HepG2 (cell line): ENCODE results near the gene DHTKD1. TPM values are rescaled to one million over a fixed set of nuclear protein-coding genes. Genes with fewer than 3 reads are reported as not detected.

Source experiments
- CCAR2 ChIP-seq: fragments of 200-400 bp; formaldehyde crosslinking; optimal IDR thresholded peaks from 2 replicates; pipeline ENCODE3; 2018; ENCODE audit warnings: low read depth, mild to moderate bottlenecking, low read length, moderate library complexity
- CHD4 ChIP-seq: fragments of 200-600 bp; sonication (generic); IDR thresholded peaks from 2 replicates; pipeline ENCODE4 v1.7.0; 2017; ENCODE audit warnings: mild to moderate bottlenecking, low read length, borderline replicate concordance
- EHMT2 ChIP-seq: fragments of 200-600 bp; sonication (generic); IDR thresholded peaks from 2 replicates; pipeline ENCODE4 v1.7.0; 2017; ENCODE audit warnings: antibody characterized with exemption, low read depth, low read length, borderline replicate concordance
- ELF4 ChIP-seq: sonication (generic); formaldehyde crosslinking; IDR thresholded peaks from 2 replicates; pipeline ENCODE4 v1.5.0; 2020; ENCODE audit warnings: missing genetic modification reagents, mild to moderate bottlenecking, moderate library complexity, borderline replicate concordance
- GATAD2A ChIP-seq: IDR thresholded peaks from 2 replicates; pipeline ENCODE4 v1.6.1; 2016
- JDP2 ChIP-seq: sonication (generic); formaldehyde crosslinking; IDR thresholded peaks from 2 replicates; pipeline ENCODE4 v1.8.1; 2022; ENCODE audit warnings: missing genetic modification reagents, borderline replicate concordance
- KMT2A ChIP-seq: sonication (generic); formaldehyde crosslinking; IDR thresholded peaks from 2 replicates; pipeline ENCODE4 v1.4.0; 2020; ENCODE audit warnings: missing genetic modification reagents
- PHF20 ChIP-seq: sonication (generic); formaldehyde crosslinking; IDR thresholded peaks from 2 replicates; pipeline ENCODE4 v1.5.0; 2020; ENCODE audit warnings: mild to moderate bottlenecking, missing genetic modification reagents
- RFX3 ChIP-seq: IDR thresholded peaks from 2 replicates; pipeline ENCODE4 v1.6.1; 2016; ENCODE audit warnings: missing biosample characterization, missing genetic modification reagents
- RORA ChIP-seq: sonication (generic); formaldehyde crosslinking; IDR thresholded peaks from 2 replicates; pipeline ENCODE4 v1.5.0; 2020; ENCODE audit warnings: mild to moderate bottlenecking, missing genetic modification reagents, moderate library complexity
- SNAPC2 ChIP-seq: sonication (generic); formaldehyde crosslinking; IDR thresholded peaks from 2 replicates; pipeline ENCODE4 v1.8.1; 2022; ENCODE audit warnings: mild to moderate bottlenecking, missing genetic modification reagents
- ZBTB34 ChIP-seq: sonication (generic); formaldehyde crosslinking; IDR thresholded peaks from 2 replicates; pipeline ENCODE4 v1.8.0; 2022; ENCODE audit warnings: mild to moderate bottlenecking, missing genetic modification reagents
- ZFP90 ChIP-seq: sonication (generic); formaldehyde crosslinking; IDR thresholded peaks from 2 replicates; pipeline ENCODE4 v1.8.0; 2022; ENCODE audit warnings: missing genetic modification reagents, mild to moderate bottlenecking, inconsistent platforms, borderline replicate concordance
- ZNF260 ChIP-seq: sonication (generic); formaldehyde crosslinking; IDR thresholded peaks from 2 replicates; pipeline ENCODE4 v1.4.0; 2020; ENCODE audit warnings: missing genetic modification reagents, low read depth, mild to moderate bottlenecking, borderline replicate concordance
- ZNF264 ChIP-seq: sonication (generic); formaldehyde crosslinking; IDR thresholded peaks from 2 replicates; pipeline ENCODE4 v1.4.0; 2020; ENCODE audit warnings: missing genetic modification reagents
- ZNF546 ChIP-seq: sonication (generic); formaldehyde crosslinking; conservative IDR thresholded peaks from 2 replicates; pipeline ENCODE4 v1.8.1; 2023; ENCODE audit warnings: mild to moderate bottlenecking, missing genetic modification reagents
- polyA plus RNA-seq, 8 experiments: library from polyadenylated mRNA; depleted of rRNA in 3 of 8; stranded (reverse) in 7 of 8; unstranded in 1 of 8; fragments of >200 nt; fragmentation: Illumina TruSeq in 4 of 8; extraction: Trizol in 4 of 8; gene quantifications; 2 replicates each; pipeline versions ENCODE4 v1.2.1 to v1.2.3, GENCODE V29; 2011 to 2016; ENCODE audit warnings: low read depth in 4 of 8, missing spikeins in 1 of 8, mixed read lengths in 1 of 8; ENCODE audit not compliant: insufficient read depth in 1 of 8
- total RNA-seq, 5 experiments: library from RNA; depleted of rRNA; stranded (reverse); fragments of >200 nt; fragmentation: Illumina TruSeq; extraction: Trizol; gene quantifications; 2 replicates each; pipeline ENCODE4 v1.2.3, GENCODE V29; 2016; ENCODE audit warnings: low read depth in 1 of 5
- TF ChIP-seq, protein P1 (sequence below): sonication (generic); formaldehyde crosslinking; IDR thresholded peaks from 2 replicates; pipeline ENCODE4 v1.5.0; 2020; ENCODE audit warnings: mild to moderate bottlenecking, missing genetic modification reagents, borderline replicate concordance
- TF ChIP-seq, protein P2 (sequence below): sonication (generic); formaldehyde crosslinking; IDR thresholded peaks from 2 replicates; pipeline ENCODE4 v1.5.1; 2020; ENCODE audit warnings: mild to moderate bottlenecking, moderate library complexity, missing genetic modification reagents

DHTKD1 gene
- total and polyA plus RNA-seq, 2 of the 13 experiments (the other 11 are each of a cell fraction or from before 2014, with no cell fraction given) = 9.6 to 14.1 TPM

- TF ChIP-seq, protein P1, sequence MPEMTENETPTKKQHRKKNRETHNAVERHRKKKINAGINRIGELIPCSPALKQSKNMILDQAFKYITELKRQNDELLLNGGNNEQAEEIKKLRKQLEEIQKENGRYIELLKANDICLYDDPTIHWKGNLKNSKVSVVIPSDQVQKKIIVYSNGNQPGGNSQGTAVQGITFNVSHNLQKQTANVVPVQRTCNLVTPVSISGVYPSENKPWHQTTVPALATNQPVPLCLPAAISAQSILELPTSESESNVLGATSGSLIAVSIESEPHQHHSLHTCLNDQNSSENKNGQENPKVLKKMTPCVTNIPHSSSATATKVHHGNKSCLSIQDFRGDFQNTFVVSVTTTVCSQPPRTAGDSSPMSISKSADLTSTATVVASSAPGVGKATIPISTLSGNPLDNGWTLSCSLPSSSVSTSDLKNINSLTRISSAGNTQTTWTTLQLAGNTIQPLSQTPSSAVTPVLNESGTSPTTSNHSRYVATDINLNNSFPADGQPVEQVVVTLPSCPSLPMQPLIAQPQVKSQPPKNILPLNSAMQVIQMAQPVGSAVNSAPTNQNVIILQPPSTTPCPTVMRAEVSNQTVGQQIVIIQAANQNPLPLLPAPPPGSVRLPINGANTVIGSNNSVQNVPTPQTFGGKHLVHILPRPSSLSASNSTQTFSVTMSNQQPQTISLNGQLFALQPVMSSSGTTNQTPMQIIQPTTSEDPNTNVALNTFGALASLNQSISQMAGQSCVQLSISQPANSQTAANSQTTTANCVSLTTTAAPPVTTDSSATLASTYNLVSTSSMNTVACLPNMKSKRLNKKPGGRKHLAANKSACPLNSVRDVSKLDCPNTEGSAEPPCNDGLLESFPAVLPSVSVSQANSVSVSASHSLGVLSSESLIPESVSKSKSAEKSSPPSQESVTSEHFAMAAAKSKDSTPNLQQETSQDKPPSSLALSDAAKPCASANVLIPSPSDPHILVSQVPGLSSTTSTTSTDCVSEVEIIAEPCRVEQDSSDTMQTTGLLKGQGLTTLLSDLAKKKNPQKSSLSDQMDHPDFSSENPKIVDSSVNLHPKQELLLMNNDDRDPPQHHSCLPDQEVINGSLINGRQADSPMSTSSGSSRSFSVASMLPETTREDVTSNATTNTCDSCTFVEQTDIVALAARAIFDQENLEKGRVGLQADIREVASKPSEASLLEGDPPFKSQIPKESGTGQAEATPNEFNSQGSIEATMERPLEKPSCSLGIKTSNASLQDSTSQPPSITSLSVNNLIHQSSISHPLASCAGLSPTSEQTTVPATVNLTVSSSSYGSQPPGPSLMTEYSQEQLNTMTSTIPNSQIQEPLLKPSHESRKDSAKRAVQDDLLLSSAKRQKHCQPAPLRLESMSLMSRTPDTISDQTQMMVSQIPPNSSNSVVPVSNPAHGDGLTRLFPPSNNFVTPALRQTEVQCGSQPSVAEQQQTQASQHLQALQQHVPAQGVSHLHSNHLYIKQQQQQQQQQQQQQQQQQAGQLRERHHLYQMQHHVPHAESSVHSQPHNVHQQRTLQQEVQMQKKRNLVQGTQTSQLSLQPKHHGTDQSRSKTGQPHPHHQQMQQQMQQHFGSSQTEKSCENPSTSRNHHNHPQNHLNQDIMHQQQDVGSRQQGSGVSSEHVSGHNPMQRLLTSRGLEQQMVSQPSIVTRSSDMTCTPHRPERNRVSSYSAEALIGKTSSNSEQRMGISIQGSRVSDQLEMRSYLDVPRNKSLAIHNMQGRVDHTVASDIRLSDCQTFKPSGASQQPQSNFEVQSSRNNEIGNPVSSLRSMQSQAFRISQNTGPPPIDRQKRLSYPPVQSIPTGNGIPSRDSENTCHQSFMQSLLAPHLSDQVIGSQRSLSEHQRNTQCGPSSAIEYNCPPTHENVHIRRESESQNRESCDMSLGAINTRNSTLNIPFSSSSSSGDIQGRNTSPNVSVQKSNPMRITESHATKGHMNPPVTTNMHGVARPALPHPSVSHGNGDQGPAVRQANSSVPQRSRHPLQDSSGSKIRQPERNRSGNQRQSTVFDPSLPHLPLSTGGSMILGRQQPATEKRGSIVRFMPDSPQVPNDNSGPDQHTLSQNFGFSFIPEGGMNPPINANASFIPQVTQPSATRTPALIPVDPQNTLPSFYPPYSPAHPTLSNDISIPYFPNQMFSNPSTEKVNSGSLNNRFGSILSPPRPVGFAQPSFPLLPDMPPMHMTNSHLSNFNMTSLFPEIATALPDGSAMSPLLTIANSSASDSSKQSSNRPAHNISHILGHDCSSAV = no peak
- no peak for TF ChIP-seq EHMT2
- TF ChIP-seq, protein P2, sequence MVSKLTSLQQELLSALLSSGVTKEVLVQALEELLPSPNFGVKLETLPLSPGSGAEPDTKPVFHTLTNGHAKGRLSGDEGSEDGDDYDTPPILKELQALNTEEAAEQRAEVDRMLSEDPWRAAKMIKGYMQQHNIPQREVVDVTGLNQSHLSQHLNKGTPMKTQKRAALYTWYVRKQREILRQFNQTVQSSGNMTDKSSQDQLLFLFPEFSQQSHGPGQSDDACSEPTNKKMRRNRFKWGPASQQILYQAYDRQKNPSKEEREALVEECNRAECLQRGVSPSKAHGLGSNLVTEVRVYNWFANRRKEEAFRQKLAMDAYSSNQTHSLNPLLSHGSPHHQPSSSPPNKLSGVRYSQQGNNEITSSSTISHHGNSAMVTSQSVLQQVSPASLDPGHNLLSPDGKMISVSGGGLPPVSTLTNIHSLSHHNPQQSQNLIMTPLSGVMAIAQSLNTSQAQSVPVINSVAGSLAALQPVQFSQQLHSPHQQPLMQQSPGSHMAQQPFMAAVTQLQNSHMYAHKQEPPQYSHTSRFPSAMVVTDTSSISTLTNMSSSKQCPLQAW (CRISPR knock-in tag) = no peak
- TF ChIP-seq ELF4 = no peak
- TF ChIP-seq KMT2A (CRISPR knock-in tag) = 0 out of 2 replicates have a peak, but pooled peaks have one; percentile 54
- no peak for TF ChIP-seq GATAD2A (CRISPR knock-in tag)
- TF ChIP-seq RORA (CRISPR knock-in tag) = no peak
- no peak for TF ChIP-seq CHD4
- no peak for TF ChIP-seq JDP2
- 0 out of 2 replicates have a peak, but pooled peaks have one; percentile 37 for TF ChIP-seq ZNF264 (CRISPR knock-in tag)
- TF ChIP-seq ZNF260 = no peak
- no peak; the same call in 1 of the 2 replicates for TF ChIP-seq ZNF546 (CRISPR knock-in tag)
- TF ChIP-seq RFX3 (CRISPR knock-in tag) = peak; percentile 66
- TF ChIP-seq ZBTB34 (CRISPR knock-in tag) = no peak
- TF ChIP-seq CCAR2 = no peak
- TF ChIP-seq SNAPC2 (CRISPR knock-in tag) = no peak
- peak; percentile 43 for TF ChIP-seq PHF20 (CRISPR knock-in tag)
- TF ChIP-seq ZFP90 (CRISPR knock-in tag) = no peak; the same call in 1 of the 2 replicates
These were observed 60.7 kb downstream of the DHTKD1 start, which contains the start of gene SEC61A2 (continued) for GRCh38 chr10:12129222-12130111.
